T-helper 17 cell (primary cell): ENCODE data around the gene ATF1. TPM values are rescaled to one million over a fixed set of nuclear protein-coding genes. Genes with fewer than 3 reads are reported as not detected.

Experiments
- ATAC-seq: fragments of 150-1000 bp; cut with Tn5 transposase; 2 replicates; pipeline ENCODE4 v1.10.0; 2021; ENCODE audit warnings: mild to moderate bottlenecking, moderate library complexity
- DNase-seq, 3 donors: peaks; one replicate each; pipeline versions ENCODE4 v3.0.0 to v3.0.0-alpha.2; 2020 to 2021
- H3K9me3 ChIP-seq: one replicate; pipeline ENCODE4 v1.7.0; 2013; ENCODE audit warnings: low read length, mild to moderate bottlenecking; ENCODE audit not compliant: control insufficient read depth, poor library complexity, severe bottlenecking
- H3K27ac Mint-ChIP-seq: one replicate; pipeline ENCODE4 v1.8.0; 2022; ENCODE audit warnings: mild to moderate bottlenecking, moderate library complexity, mixed read lengths
- H3K27me3 Mint-ChIP-seq: one replicate; pipeline ENCODE4 v1.8.0; 2022; ENCODE audit warnings: mixed read lengths
- H3K36me3 Mint-ChIP-seq: one replicate; pipeline ENCODE4 v1.8.0; 2022; ENCODE audit warnings: low read depth, mixed read lengths
- H3K4me1 Mint-ChIP-seq: one replicate; pipeline ENCODE4 v1.8.0; 2022; ENCODE audit warnings: mild to moderate bottlenecking, mixed read lengths
- H3K4me3 Mint-ChIP-seq: one replicate; pipeline ENCODE4 v1.8.0; 2022; ENCODE audit warnings: mild to moderate bottlenecking, moderate library complexity, mixed read lengths
- total RNA-seq, 4 donors: library from RNA in 2 of 4; stranded (reverse) in 2 of 4; gene quantifications; one replicate each; pipeline ENCODE4 v1.2.3 and lab custom pipeline; 2022 to 2026

ATF1 gene
- total RNA-seq = 10 to 100 TPM; 23.1 to 27.4 TPM
- total RNA-seq (lab: John Stamatoyannopoulos, UW) = 23.7 to 52.1 reads per million in 2 donors

GRCh38 chr12:50763639-50764285 lies at the start of gene ATF1:
Gene ATF1, plus strand, starts transcription at chr12:50764101. Its CDS starts 16,045 bp downstream, at chr12:50780146.
- peak; percentile 80 to 85 (median 82) for DNase-seq
- Mint-ChIP-seq H3K36me3 (no peaks in the 10 kb centered on the region), H3K4me1 (peaks cover 21% of the 10 kb centered on the region), H3K27ac (peak within 1 kb of the TSS; percentile 97), H3K4me3 (peak within 1 kb of the TSS; percentile 94), H3K27me3 (no peaks in the 10 kb centered on the region)
- H3K9me3 ChIP-seq = no peaks in the 10 kb centered on the region
- ATAC-seq = peak; percentile 85

GRCh38 chr12:50715174-50715573 lies 48.7 kb upstream of the ATF1 start:
- Mint-ChIP-seq H3K4me1 (no peaks in the 10 kb centered on the region), H3K4me3 (no peak overlapping the region), H3K36me3 (peaks cover 10% of the 10 kb centered on the region), H3K27ac (no peak overlapping the region), H3K27me3 (no peaks in the 10 kb centered on the region)
- no peak for ATAC-seq
- no peaks in the 10 kb centered on the region for H3K9me3 ChIP-seq
- no peak for DNase-seq

- ATAC-seq (no peak), DNase-seq (no peak)
- Mint-ChIP-seq H3K27me3 (no peaks in the 10 kb centered on the region), H3K36me3 (peaks cover 13% of the 10 kb centered on the region), H3K4me1 (no peaks in the 10 kb centered on the region), H3K4me3 (no peak overlapping the region), H3K27ac (no peak overlapping the region)
- H3K9me3 ChIP-seq = no peaks in the 10 kb centered on the region
Measured at GRCh38 chr12:50718760-50719159, 45.1 kb upstream of the ATF1 start.

GRCh38 chr12:50720085-50720484 lies 43.8 kb upstream of the ATF1 start:
- no peaks in the 10 kb centered on the region for H3K4me1 Mint-ChIP-seq
- no peaks in the 10 kb centered on the region for H3K9me3 ChIP-seq
- H3K27ac Mint-ChIP-seq = no peak overlapping the region
- peaks cover 13% of the 10 kb centered on the region for H3K36me3 Mint-ChIP-seq
- ATAC-seq = no peak
- H3K27me3 Mint-ChIP-seq = no peaks in the 10 kb centered on the region
- no peak overlapping the region for H3K4me3 Mint-ChIP-seq
- no peak for DNase-seq

- no peak overlapping the region for H3K27ac Mint-ChIP-seq
- ATAC-seq (no peak), DNase-seq (no peak)
- no peaks in the 10 kb centered on the region for H3K9me3 ChIP-seq
- no peaks in the 10 kb centered on the region for H3K4me1 Mint-ChIP-seq
- H3K36me3 Mint-ChIP-seq = peaks cover 13% of the 10 kb centered on the region
- no peak overlapping the region for H3K4me3 Mint-ChIP-seq
- H3K27me3 Mint-ChIP-seq = no peaks in the 10 kb centered on the region
Measured at GRCh38 chr12:50720501-50720900, 43.4 kb upstream of the ATF1 start.

GRCh38 chr12:50723865-50724264 lies 40.0 kb upstream of the ATF1 start:
- no peaks in the 10 kb centered on the region for H3K27me3 Mint-ChIP-seq
- no peak overlapping the region for H3K4me3 Mint-ChIP-seq
- H3K27ac Mint-ChIP-seq = no peak overlapping the region
- ATAC-seq (no peak), DNase-seq (no peak)
- H3K9me3 ChIP-seq = no peaks in the 10 kb centered on the region
- peaks cover 2% of the 10 kb centered on the region for H3K4me1 Mint-ChIP-seq
- H3K36me3 Mint-ChIP-seq = peaks cover 14% of the 10 kb centered on the region

- DNase-seq (no peak), ATAC-seq (no peak)
- Mint-ChIP-seq H3K36me3 (peaks cover 16% of the 10 kb centered on the region), H3K27me3 (no peaks in the 10 kb centered on the region), H3K4me3 (no peak overlapping the region), H3K4me1 (peaks cover 2% of the 10 kb centered on the region), H3K27ac (no peak overlapping the region)
- H3K9me3 ChIP-seq = no peaks in the 10 kb centered on the region
Measured at GRCh38 chr12:50725011-50725942, 38.6 kb upstream of the ATF1 start.

GRCh38 chr12:50727466-50727865 lies 36.4 kb upstream of the ATF1 start:
- H3K9me3 ChIP-seq = no peaks in the 10 kb centered on the region
- Mint-ChIP-seq H3K4me1 (peaks cover 4% of the 10 kb centered on the region), H3K27ac (no peak overlapping the region), H3K4me3 (no peak overlapping the region), H3K27me3 (no peaks in the 10 kb centered on the region), H3K36me3 (peaks cover 16% of the 10 kb centered on the region)
- no peak for DNase-seq
- ATAC-seq = no peak

GRCh38 chr12:50728417-50728816 lies 35.5 kb upstream of the ATF1 start:
- DNase-seq = no peak
- H3K4me1 Mint-ChIP-seq = peaks cover 4% of the 10 kb centered on the region
- ATAC-seq = no peak
- no peaks in the 10 kb centered on the region for H3K27me3 Mint-ChIP-seq
- H3K4me3 Mint-ChIP-seq = no peak overlapping the region
- H3K36me3 Mint-ChIP-seq = peaks cover 9% of the 10 kb centered on the region
- H3K9me3 ChIP-seq = no peaks in the 10 kb centered on the region
- H3K27ac Mint-ChIP-seq = no peak overlapping the region

GRCh38 chr12:50728841-50729240 lies 35.1 kb upstream of the ATF1 start:
- Mint-ChIP-seq H3K4me1 (peaks cover 4% of the 10 kb centered on the region), H3K36me3 (peaks cover 9% of the 10 kb centered on the region), H3K27ac (no peak overlapping the region), H3K4me3 (no peak overlapping the region), H3K27me3 (no peaks in the 10 kb centered on the region)
- ATAC-seq (no peak), DNase-seq (no peak)
- no peaks in the 10 kb centered on the region for H3K9me3 ChIP-seq

GRCh38 chr12:50732591-50732990 lies 31.3 kb upstream of the ATF1 start:
- no peaks in the 10 kb centered on the region for H3K27me3 Mint-ChIP-seq

GRCh38 chr12:50733706-50734105 lies 30.2 kb upstream of the ATF1 start:
- H3K4me3 Mint-ChIP-seq = no peak overlapping the region
- H3K9me3 ChIP-seq = no peaks in the 10 kb centered on the region
- no peaks in the 10 kb centered on the region for H3K27me3 Mint-ChIP-seq
- ATAC-seq (no peak), DNase-seq (no peak)
- H3K4me1 Mint-ChIP-seq = peaks cover 3% of the 10 kb centered on the region
- peak overlapping the region; percentile 68 for H3K27ac Mint-ChIP-seq
- peaks cover 7% of the 10 kb centered on the region for H3K36me3 Mint-ChIP-seq

More at GRCh38 chr12:50732591-50732990, 31.3 kb upstream of the ATF1 start:
- ATAC-seq (no peak), DNase-seq (no peak)
- Mint-ChIP-seq H3K4me1 (peaks cover 4% of the 10 kb centered on the region), H3K4me3 (no peak overlapping the region), H3K27ac (peak overlapping the region; percentile 68), H3K36me3 (peaks cover 9% of the 10 kb centered on the region)
- H3K9me3 ChIP-seq = no peaks in the 10 kb centered on the region

GRCh38 chr12:50734409-50735263 lies 29.3 kb upstream of the ATF1 start:
- Mint-ChIP-seq H3K36me3 (peaks cover 6% of the 10 kb centered on the region), H3K4me3 (no peak overlapping the region), H3K27me3 (no peaks in the 10 kb centered on the region), H3K4me1 (peaks cover 2% of the 10 kb centered on the region), H3K27ac (peak overlapping the region; percentile 14)
- H3K9me3 ChIP-seq = no peaks in the 10 kb centered on the region
- ATAC-seq = no peak
- no peak for DNase-seq
